Measurements from ENCODE around the gene XRN1. TPM values are rescaled to one million over a fixed set of nuclear protein-coding genes. Genes with fewer than 3 reads are reported as not detected.

XRN1 gene
- total and polyA plus RNA-seq, 8 donors, result 3.5 to 23.4 (median 18.2) TPM

- no peaks in the 10 kb centered on the region for H3K27me3 ChIP-seq
- FAIRE-seq (no peak), DNase-seq (no peak), ATAC-seq (no peak)
- no peaks in the 10 kb centered on the region for H3K36me3 ChIP-seq
- TF ChIP-seq CTCF (IDR thresholded peaks at IDR 0.05), result no peak
- H3K4me3 ChIP-seq, result no peak overlapping the region
- H3K27ac ChIP-seq, result no peak overlapping the region
- 87 to 92% methylated on average over 12 of the region's 12 CpGs for WGBS, 2 donors
- no peaks in the 10 kb centered on the region for H3K9me3 ChIP-seq
- no peaks in the 10 kb centered on the region for H3K4me1 ChIP-seq
- intact Hi-C loops (cut with DNase I), result no loop called here
Measured at GRCh38 chr3:142256712-142257333, 191.0 kb downstream of the XRN1 start.

Other genes with a start within 250 kb of the XRN1 start
- gene GK5, start 222.5 kb downstream of the XRN1 start, total RNA-seq, result 10 to 100 TPM in 2 of 6 donors, 1 to 10 TPM in 4; 5.4 to 12.2 (median 8.3) TPM
- gene GK5, start 222.5 kb downstream of the XRN1 start, polyA plus RNA-seq, result 1 to 10 TPM; 5.2 to 6.9 TPM
- gene ATR, start 130.7 kb upstream of the XRN1 start, total RNA-seq, result 10 to 100 TPM in 2 of 6 donors, 1 to 10 TPM in 4; 8.2 to 16.6 (median 9.6) TPM
- 10 to 100 TPM; 12.6 to 15.4 TPM for gene ATR, start 130.7 kb upstream of the XRN1 start, polyA plus RNA-seq
- 10 to 100 TPM in 3 of 6 donors, 1 to 10 TPM in 3; 7.6 to 23.6 (median 11.4) TPM for gene PLS1, start 148.4 kb upstream of the XRN1 start, total RNA-seq
- gene PLS1, start 148.4 kb upstream of the XRN1 start, polyA plus RNA-seq, result 10 to 100 TPM in 1 of 2 donors, 1 to 10 TPM in 1; 3.0 to 10.6 TPM